Common myeloid progenitor, CD34-positive (primary cell): ENCODE measurements around the gene C8G.

Experiments
- CTCF ChIA-PET: fragments of 350-600 bp; sonication (Branson Sonifier 250); formaldehyde crosslinking; loops from one replicate; lab custom pipeline; 2021; ENCODE audit warnings: antibody characterized with exemption; lab: Charles Lee
- POLR2A ChIA-PET: fragments of 350-600 bp; sonication (Branson Sonifier 250); formaldehyde crosslinking; loops from one replicate; lab custom pipeline; 2021; ENCODE audit warnings: antibody characterized with exemption; lab: Charles Lee
- DNase-seq, 3 donors: peaks; one replicate each; pipeline versions ENCODE4 v3.0.0 to v3.0.0-alpha.2; 2013
- H3K27ac ChIP-seq, 2 experiments: 1 replicate in 1 of 2; 2 replicates in 1 of 2; pipeline ENCODE4 v1.7.0; 2013; ENCODE audit warnings: inconsistent platforms in 2 of 2, low read length in 2 of 2, mild to moderate bottlenecking in 2 of 2, low read depth in 1 of 2, moderate library complexity in 1 of 2; ENCODE audit not compliant: severe bottlenecking in 2 of 2, insufficient read depth in 1 of 2, poor library complexity in 1 of 2
- H3K27me3 ChIP-seq, 5 experiments: replicated peaks in 2 of 5; 1 replicate in 3 of 5; 2 replicates in 2 of 5; pipeline versions ENCODE4 v1.6.1 to v1.7.0; 2013; ENCODE audit warnings: low read length in 4 of 5, mild to moderate bottlenecking in 2 of 5, moderate library complexity in 2 of 5, inconsistent platforms in 1 of 5; ENCODE audit not compliant: insufficient read depth in 5 of 5, control insufficient read depth in 4 of 5
- H3K36me3 ChIP-seq, 4 experiments: 1 replicate in 2 of 4; 2 replicates in 2 of 4; pipeline versions ENCODE4 v1.6.1 to v1.7.0; 2013; ENCODE audit warnings: low read length in 3 of 4, control low read depth in 1 of 4, mild to moderate bottlenecking in 1 of 4; ENCODE audit not compliant: control insufficient read depth in 4 of 4, insufficient read depth in 4 of 4
- H3K4me1 ChIP-seq, 4 experiments: 1 replicate in 3 of 4; 2 replicates in 1 of 4; pipeline versions ENCODE4 v1.6.1 to v1.7.1; 2013; ENCODE audit warnings: low read length in 3 of 4, mild to moderate bottlenecking in 3 of 4, control low read depth in 1 of 4, inconsistent platforms in 1 of 4, moderate library complexity in 1 of 4; ENCODE audit not compliant: control insufficient read depth in 4 of 4, insufficient read depth in 4 of 4; ENCODE audit errors: control extremely low read depth in 1 of 4
- H3K4me3 ChIP-seq, 7 experiments: 1 replicate in 4 of 7; 2 replicates in 3 of 7; pipeline versions ENCODE4 v1.5.1 to v1.7.0; 2013; ENCODE audit warnings: mild to moderate bottlenecking in 7 of 7, low read length in 6 of 7, moderate library complexity in 6 of 7, inconsistent platforms in 2 of 7, low read depth in 2 of 7, control low read depth in 1 of 7; ENCODE audit not compliant: insufficient read depth in 4 of 7, control insufficient read depth in 1 of 7; ENCODE audit errors: extremely low read depth in 1 of 7
- H3K9me3 ChIP-seq, 5 experiments: 1 replicate in 4 of 5; 2 replicates in 1 of 5; pipeline versions ENCODE4 v1.6.1 to v1.7.1; 2013; ENCODE audit warnings: low read length in 4 of 5, mild to moderate bottlenecking in 2 of 5, inconsistent platforms in 1 of 5, low read depth in 1 of 5, moderate library complexity in 1 of 5; ENCODE audit not compliant: control insufficient read depth in 4 of 5, insufficient read depth in 2 of 5; ENCODE audit errors: control extremely low read depth in 1 of 5
- WGBS: methylation state at CpG from one replicate; pipeline ENCODE4 v1.1.5; 2013; ENCODE audit not compliant: insufficient coverage; 5-methylcytosine and 5-hydroxymethylcytosine counted together

The C8G gene

GRCh38 chr9:136945333-136946227, 537 bp downstream of the C8G start:
- H3K36me3 ChIP-seq, result peaks cover 0 to 26% (median 17%) of the 10 kb centered on the region in 4 experiments
- POLR2A ChIA-PET, result interaction anchor here (0.6 kb wide), 1 partner anchor 26 kb away, joined by 3 read pairs; no protein-coding TSS in a partner anchor
- H3K9me3 ChIP-seq, result no peaks in the 10 kb centered on the region
- no peak for DNase-seq
- H3K4me3 ChIP-seq, result no peak overlapping the region
- CTCF ChIA-PET, result interaction anchor here (1.0 to 5.7 kb wide), 7 partner anchors 8 to 102 kb away, joined by 3 to 61 read pairs (median 3); partner anchors contain the start of genes CLIC3 and FUT7
- no peaks in the 10 kb centered on the region for H3K27me3 ChIP-seq
- no peak overlapping the region for H3K27ac ChIP-seq
- peaks cover 0 to 35% (median 31%) of the 10 kb centered on the region in 4 experiments for H3K4me1 ChIP-seq
- WGBS, result 91% methylated on average over 20 of the region's 30 CpGs

DNA sequence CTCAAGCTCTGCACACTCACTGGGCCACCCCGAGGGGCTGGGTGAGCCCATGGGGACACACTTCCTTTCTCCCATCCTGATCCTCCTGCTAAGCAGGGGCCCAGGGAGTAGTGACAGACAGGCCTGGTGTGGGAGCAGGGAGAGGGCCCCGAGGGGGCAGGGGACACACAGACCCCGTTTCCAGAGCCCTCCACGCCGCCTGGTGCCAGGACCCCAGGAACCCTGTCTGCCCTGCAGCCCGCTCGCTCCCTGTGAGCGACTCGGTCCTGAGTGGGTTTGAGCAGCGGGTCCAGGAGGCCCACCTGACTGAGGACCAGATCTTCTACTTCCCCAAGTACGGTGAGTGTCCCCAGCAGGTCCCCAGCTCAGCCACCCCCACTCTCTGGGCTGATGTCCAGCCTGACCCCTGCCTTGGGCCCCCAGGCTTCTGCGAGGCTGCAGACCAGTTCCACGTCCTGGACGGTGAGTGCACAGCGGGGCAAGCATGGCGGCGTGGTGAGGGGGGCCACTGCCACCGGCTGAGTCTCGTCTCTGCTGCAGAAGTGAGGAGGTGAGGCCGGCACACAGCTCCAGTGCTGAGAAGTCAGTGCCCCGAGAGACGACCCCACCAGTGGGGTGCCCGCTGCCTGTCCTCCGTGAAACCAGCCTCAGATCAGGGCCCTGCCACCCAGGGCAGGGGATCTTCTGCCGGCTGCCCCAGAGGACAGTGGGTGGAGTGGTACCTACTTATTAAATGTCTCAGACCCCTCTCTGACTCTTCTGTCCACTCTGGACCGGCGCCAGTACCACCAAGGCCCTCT, 1.4 kb downstream of the C8G start:
- DNase-seq, result no peak
- Histone ChIP-seq H3K36me3 (peaks cover 0 to 17% (median 10%) of the 10 kb centered on the region in 4 experiments), H3K4me3 (no peak overlapping the region), H3K27ac (no peak overlapping the region), H3K4me1 (peaks cover 0 to 36% (median 32%) of the 10 kb centered on the region in 4 experiments), H3K27me3 (no peaks in the 10 kb centered on the region), H3K9me3 (no peaks in the 10 kb centered on the region)
- CTCF ChIA-PET, result interaction anchor here (1.0 to 5.7 kb wide), 8 partner anchors 9 to 89 kb away, joined by 3 to 61 read pairs (median 12); partner anchors contain the start of genes CLIC3 and FUT7
- WGBS, result 89% methylated on average over 25 of the region's 27 CpGs
- POLR2A ChIA-PET, result no interaction called here

GRCh38 chr9:136947028-136947891, 2.2 kb downstream of the C8G start:
- Histone ChIP-seq H3K4me3 (no peak overlapping the region), H3K27me3 (no peaks in the 10 kb centered on the region), H3K4me1 (peaks cover 0 to 36% (median 32%) of the 10 kb centered on the region in 4 experiments), H3K27ac (no peak overlapping the region), H3K36me3 (peaks cover 0 to 9% (median 4%) of the 10 kb centered on the region in 4 experiments), H3K9me3 (no peaks in the 10 kb centered on the region)
- POLR2A ChIA-PET, result interaction anchor here (0.6 to 1.0 kb wide), 2 partner anchors 12 to 88 kb away, joined by 3 read pairs; no protein-coding TSS in a partner anchor
- DNase-seq, result no peak
- WGBS, result 89% methylated on average over 18 of the region's 26 CpGs
- CTCF ChIA-PET, result interaction anchor here (0.6 to 5.7 kb wide), 14 partner anchors 28 to 160 kb away, joined by 3 to 61 read pairs (median 6); partner anchors contain the start of genes AJM1, CLIC3, FUT7 and SAPCD2

DNA sequence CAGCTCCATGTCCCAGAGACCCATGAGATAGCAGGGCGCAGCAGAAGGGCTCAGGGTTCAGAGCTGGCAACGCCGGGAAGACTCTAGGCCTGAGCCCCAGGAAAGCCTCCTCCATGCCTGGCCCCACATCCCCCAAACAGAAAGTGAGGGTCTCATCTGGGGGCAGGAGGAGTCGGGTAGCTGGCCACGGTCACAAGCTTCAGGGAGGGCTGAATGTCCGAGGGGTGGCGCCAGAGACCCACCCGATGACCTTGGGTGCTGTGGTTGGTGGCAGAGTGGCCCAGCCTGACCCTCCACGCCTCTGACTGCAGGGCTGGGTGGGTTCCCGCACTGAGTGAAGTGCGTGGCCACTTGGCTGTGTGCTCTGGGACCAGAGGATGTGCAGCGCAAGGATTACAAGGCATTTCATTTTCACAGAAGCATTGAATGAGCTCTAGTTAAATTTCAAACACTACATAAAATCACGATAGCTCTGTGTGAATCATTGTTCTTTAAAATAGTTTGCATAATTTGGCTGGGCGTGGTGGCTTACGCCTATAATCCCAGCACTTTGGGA, 3.0 kb downstream of the C8G start:
- Histone ChIP-seq H3K27ac (no peak overlapping the region), H3K36me3 (peaks cover 0 to 2% (median under 1%) of the 10 kb centered on the region in 4 experiments), H3K4me3 (no peak overlapping the region), H3K4me1 (peaks cover 0 to 34% (median 28%) of the 10 kb centered on the region in 4 experiments), H3K27me3 (no peaks in the 10 kb centered on the region), H3K9me3 (no peaks in the 10 kb centered on the region)
- 51% methylated on average over 12 of the region's 15 CpGs for WGBS
- ChIA-PET CTCF (interaction anchor here (0.6 to 5.7 kb wide), 14 partner anchors 27 to 161 kb away, joined by 3 to 61 read pairs (median 6); partner anchors contain the start of genes AJM1, CLIC3, FUT7 and SAPCD2), POLR2A (interaction anchor here (1.0 kb wide), 1 partner anchor 87 kb away, joined by 3 read pairs; no protein-coding TSS in a partner anchor)
- peak; percentile 16 to 26 (median 25) for DNase-seq

- WGBS, result 17% methylated on average over 17 of the region's 22 CpGs
- Histone ChIP-seq H3K4me3 (peak overlapping the region; percentile 29 to 73 (median 68)), H3K27ac (peak overlapping the region; percentile 46 to 84), H3K9me3 (no peaks in the 10 kb centered on the region), H3K36me3 (no peaks in the 10 kb centered on the region), H3K27me3 (no peaks in the 10 kb centered on the region), H3K4me1 (peaks cover 0 to 26% (median 20%) of the 10 kb centered on the region in 4 experiments)
- DNase-seq, result no peak
- ChIA-PET CTCF (interaction anchor here (2.0 to 5.7 kb wide), 4 partner anchors 52 to 86 kb away, joined by 6 to 61 read pairs (median 22); partner anchors contain the start of gene FUT7), POLR2A (no interaction called here)
Observed at GRCh38 chr9:136949239-136949816, 4.3 kb downstream of the C8G start.
